Spleen (tissue), 7 donors: ENCODE results near the gene ZSCAN29.

ENCODE experiments used
- POLR2A ChIP-seq, 3 donors: fragments of 450-650 bp; IDR thresholded peaks; one replicate each; pipeline ENCODE4 v1.5.1; 2017; ENCODE audit warnings: antibody characterized with exemption in 3 of 3, mild to moderate bottlenecking in 1 of 3
- POLR2AphosphoS5 ChIP-seq, 3 donors: sonication (generic); formaldehyde crosslinking; IDR thresholded peaks; one replicate each; pipeline ENCODE4 v1.5.1; 2017; ENCODE audit warnings: antibody characterized with exemption in 3 of 3
- TF ChIP-seq, protein P1 (sequence below), 11 experiments: fragments of 200-600 bp in 7 of 11; fragments of 450-650 bp in 4 of 11; sonication (generic) in 4 of 11; IDR thresholded peaks in 8 of 11; conservative IDR thresholded peaks in 3 of 11; 1 replicate in 7 of 11; 2 replicates in 4 of 11; pipeline versions ENCODE4 v1.4.0 to v1.8.0; 2016 to 2021; ENCODE audit warnings: antibody characterized with exemption in 11 of 11, inconsistent platforms in 4 of 11, mild to moderate bottlenecking in 1 of 11
- donor health status: DM: no; HTN: no; CAD: no; lungs with moderate emphysema.
- donor health status: DM: no; HTN: no; CAD: no.
- donor health status: DM: no; HTN: no; CAD: no.

DNA sequence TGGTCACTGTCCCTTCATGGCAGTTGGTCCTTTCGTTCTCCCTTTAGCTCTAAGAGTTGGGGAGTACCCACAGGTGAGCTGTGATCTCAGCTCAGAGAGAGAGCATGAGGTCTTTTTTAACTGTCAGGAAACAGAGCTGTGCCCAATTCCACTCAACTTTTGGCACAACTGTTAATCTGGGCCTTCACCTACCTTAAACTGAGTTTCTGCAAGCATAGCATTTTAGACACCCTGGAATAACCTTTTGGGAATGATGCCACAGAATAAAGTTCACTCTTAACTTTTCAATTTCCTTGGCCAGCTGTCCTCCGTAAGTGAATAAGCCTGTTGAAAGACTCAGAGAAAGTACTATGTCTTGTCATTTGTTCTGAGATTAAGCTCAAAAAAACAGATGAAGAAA is 36.0 kb upstream of the ZSCAN29 start:
- no peak for TF ChIP-seq POLR2A (IDR thresholded peaks at IDR 0.05)
- TF ChIP-seq, protein P1, sequence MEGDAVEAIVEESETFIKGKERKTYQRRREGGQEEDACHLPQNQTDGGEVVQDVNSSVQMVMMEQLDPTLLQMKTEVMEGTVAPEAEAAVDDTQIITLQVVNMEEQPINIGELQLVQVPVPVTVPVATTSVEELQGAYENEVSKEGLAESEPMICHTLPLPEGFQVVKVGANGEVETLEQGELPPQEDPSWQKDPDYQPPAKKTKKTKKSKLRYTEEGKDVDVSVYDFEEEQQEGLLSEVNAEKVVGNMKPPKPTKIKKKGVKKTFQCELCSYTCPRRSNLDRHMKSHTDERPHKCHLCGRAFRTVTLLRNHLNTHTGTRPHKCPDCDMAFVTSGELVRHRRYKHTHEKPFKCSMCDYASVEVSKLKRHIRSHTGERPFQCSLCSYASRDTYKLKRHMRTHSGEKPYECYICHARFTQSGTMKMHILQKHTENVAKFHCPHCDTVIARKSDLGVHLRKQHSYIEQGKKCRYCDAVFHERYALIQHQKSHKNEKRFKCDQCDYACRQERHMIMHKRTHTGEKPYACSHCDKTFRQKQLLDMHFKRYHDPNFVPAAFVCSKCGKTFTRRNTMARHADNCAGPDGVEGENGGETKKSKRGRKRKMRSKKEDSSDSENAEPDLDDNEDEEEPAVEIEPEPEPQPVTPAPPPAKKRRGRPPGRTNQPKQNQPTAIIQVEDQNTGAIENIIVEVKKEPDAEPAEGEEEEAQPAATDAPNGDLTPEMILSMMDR (IDR thresholded peaks at IDR 0.05 in 8 of 11, conservative IDR thresholded peaks at IDR 0.05 in 3 of 11), result no peak
- no peak for TF ChIP-seq POLR2AphosphoS5 (IDR thresholded peaks at IDR 0.05)
